ENCODE measurements around the gene URB1.
"Not testable (repeated sequence)": the region's sequence is repeated elsewhere in the genome, so short reads cannot be mapped to it uniquely, and the experiment has no call there.

Gene URB1

DNA sequence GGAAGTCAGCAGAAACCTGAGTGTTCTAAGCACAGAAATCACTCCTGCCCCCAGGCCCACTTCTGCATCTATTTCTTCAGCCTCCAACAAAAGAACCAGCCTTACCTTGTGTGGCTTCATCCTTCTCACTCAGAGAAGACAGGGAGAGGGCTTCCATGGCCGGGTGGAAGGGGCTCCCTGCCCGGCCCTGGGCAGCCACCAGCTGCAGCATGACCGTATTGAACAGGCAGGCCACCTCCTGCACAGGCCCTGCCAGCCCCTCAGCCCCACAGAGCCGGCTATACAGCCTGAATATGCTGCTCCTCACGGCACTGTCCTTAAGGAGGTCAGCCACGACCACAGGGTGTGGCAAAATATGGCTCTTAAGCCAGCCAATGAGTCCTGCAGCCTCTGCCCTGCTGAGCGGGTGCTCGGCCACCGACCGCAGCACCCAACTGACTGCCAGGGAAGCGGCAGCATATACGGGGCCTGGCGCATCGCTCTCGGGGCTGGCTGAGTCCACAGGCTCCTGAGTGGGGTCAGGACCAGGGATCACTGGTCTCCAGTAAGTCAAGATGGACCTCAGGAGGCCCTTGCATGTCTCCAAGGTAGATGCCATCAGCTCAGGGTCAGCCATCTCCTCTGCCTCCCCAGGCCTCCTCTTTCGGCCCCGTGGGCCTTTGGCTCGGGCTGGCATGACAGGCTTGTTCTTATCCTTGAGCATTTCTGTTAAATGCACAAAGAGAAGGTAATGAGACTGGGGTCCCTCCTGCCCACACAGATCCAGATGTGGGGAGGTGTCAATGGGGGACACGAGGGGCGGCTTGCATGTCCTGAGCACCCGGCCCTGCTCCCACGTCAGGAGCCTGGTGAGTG lies 76.2 kb downstream of the URB1 start:
- no peak for DNase-seq

- no peak for DNase-seq
Observed at GRCh38 chr21:32315511-32316281, 77.1 kb downstream of the URB1 start.

DNA sequence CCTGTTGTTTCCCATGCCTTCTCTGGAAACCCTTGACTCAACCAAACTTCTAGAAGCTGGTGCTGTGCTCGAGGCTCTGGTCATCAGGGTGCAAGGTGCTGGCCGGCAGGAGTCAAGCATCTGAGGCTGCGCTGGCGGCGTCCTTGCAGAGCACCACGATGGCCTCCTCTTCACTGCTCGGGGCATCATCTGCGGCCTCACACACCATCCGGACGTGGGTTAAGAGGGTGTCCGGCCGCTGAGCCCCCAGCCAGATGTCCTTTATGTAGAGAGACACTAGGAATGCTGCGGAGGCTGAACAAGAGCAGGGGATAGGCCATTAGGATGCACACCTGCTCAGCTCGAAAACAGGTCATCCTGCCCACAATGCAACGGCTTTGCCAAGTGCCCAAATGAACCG lies 78.0 kb downstream of the URB1 start:
- DNase-seq, result no peak

DNA sequence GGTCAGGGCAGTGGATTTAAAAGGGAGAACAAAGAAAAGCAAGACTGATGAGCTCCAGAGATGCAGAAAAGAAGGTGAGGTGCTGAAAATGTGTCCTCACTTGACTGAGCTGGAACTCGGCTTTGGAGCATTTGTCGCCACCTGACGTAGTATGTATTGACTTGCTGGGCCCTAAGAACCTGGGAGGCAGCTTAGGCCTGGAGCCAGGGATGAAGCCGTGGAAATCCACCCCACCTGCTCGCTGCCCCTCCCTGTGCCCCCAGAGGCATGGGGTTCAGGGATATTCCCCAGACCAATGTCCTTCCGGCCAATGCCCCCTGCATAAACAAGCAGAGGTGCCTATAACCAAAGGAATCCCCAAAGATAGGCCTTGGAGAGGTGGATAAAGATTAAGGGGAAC lies 79.8 kb downstream of the URB1 start:
- no peak for DNase-seq

DNA sequence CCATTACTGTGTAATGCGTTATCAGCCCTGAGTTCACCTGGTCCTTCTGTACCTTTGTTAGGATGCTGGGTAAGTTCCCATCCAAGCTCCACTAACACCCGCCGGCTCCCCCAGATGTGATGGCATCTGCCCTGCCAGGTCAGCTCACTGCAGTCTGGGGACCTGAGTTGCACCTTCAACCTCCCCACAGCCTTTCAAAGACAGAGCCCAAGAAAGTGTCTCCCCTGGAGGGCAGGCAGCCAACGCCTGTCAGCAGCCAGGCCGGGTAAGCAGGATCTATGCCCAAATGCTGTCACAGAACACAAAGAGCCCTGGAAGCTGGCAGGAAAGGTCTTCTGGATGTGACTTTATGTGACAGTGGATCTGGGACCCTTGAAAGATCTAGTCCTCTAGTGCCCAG lies 80.5 kb downstream of the URB1 start:
- no peak for DNase-seq

GRCh38 chr21:32311621-32312020 lies 81.2 kb downstream of the URB1 start:
- no peak for DNase-seq

- not testable (repeated sequence) for DNase-seq
Observed at GRCh38 chr21:32310976-32311375, 81.8 kb downstream of the URB1 start.

DNA sequence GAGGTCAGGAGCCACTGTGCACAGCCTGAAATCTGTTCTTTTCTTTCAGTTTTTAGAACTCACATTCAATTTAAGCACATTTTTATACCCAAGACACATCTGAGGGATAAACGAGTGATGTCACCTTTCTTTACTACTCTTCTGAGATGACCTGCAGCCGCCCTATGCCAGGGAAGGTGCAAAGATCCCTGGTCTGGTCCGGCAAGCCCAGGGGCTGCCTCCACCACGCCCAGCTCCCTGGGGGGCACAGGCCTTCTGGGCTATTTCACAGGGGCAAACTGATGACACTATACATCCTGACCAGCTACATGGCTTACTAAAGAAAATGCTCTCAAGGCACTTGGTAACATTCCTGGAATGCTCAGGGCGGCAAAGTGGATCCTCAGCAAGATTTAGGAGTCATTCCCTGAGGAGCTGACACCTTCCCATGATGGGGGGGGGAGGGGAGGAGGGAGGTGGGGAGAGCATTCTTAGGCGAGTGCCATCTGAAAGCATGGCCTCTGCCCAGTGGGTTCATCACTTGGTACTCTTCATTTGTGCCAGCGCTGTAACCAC lies 82.8 kb downstream of the URB1 start:
- no peak for DNase-seq

DNA sequence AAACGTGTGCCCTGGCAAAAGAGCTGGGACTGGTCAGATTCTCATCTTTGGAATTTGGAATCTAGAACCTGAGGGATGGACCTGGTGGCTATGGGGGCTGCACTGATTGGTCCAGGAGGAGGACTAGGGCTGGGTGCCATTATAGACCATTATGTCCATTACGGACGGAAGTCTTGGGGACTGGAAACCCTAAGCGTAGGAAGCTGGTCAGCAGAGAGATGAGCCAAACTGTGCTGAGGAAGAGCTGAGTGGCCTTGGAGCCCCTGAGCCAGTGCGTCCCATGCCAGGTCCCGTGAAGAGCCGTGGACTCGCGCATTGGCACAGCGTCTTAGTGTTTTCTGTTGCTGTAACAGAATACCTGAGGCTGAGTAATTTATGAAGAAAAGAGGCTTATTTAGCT lies 84.1 kb downstream of the URB1 start:
- DNase-seq, result no peak

DNA sequence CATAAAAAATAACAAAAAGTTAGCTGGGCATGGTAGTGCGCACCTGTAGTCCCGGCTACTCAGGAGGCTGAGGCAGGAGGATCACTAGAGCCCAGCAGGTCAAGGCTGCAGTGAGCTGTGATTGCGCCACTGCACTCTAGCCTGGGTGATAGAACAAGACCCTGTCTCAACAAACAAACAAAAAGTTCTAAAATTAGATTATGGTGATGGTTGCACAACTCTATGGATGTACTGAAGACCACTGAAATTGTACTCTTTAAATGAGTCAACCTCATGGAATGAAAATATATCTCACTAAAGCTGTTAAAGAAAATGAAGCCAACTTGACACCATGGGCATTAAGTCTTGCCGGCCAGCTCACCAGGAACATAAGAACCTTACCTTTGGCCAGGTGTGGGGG lies 85.1 kb downstream of the URB1 start:
- DNase-seq, result no peak

DNA sequence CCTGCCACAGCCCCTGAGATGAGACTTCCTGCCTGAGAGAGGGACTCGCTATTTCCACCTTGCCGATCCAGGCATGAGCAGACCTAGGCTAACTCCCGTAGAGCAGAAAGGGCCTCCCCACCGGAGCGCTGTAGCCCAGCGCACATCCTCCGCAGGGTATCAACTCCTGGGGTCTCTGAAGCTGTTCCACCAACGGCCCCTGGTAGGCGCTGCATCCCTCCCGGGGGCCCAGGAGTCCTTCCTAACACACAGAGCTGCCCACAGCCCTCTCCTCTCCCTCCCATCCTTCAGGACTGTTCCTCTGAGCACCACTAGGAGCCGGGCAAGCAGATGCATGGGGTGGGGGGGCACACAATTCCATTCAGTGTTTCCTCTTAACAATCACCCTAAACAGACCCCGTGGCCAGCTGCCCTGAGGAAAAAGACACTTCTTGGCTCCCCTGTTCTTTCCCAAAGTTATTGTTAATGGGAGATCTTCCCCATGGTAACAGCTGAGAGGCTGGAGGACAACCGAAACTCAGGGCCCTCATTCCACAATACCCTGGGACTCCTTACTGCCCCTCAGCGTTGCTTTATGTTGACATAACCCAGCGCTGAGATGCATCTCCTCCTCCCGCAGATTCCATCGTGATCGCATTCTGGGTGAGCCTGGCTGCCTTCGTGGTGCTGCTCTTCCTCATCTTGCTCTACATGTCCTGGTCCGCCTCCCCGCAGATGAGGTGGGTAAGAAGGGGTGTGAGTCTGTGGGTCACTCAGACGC lies 86.6 kb downstream of the URB1 start:
- no peak for DNase-seq

DNA sequence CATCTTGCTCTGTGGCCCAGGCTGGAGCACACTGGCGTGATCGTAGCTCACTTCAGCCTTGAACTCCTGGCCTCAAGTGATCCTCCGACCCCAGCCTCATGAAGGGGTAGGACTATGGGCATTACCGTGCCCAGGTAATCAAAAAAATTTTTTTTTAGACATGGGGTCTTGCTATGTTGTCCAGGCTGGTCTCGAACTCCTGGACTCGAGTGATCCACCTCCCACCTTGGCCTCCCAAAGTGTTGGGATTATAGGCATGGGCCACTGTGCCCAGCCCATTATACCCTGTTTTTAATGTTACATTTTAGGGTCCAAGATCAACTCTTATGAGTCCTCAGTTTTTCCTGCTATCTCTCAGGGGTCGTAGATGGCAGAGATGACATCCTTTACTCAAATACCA lies 87.8 kb downstream of the URB1 start:
- no peak for DNase-seq

GRCh38 chr21:32303385-32303784 lies 89.4 kb downstream of the URB1 start:
- DNase-seq, result no peak

GRCh38 chr21:32302560-32302959 lies 90.3 kb downstream of the URB1 start:
- no peak for DNase-seq

DNA sequence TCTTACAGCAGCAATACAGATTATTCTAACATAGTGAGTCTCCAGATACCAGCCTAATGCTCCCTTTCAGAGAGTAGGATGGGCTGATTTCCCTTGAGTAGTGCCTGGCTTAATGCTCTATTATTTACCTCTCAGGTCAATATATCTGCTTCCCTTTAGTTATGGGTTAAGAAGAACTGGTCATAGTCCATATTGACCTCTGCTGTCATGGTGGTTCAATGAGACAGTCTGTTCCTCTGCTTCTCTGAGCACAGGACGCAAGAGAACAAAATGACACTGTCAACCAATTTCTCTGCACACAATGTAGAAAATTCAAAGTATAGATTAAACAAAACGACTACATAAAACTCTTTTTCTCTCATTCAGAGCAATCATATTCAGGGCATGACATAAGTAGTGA lies 91.2 kb downstream of the URB1 start:
- no peak for DNase-seq

- no peak for DNase-seq
Observed at GRCh38 chr21:32300117-32300681, 92.6 kb downstream of the URB1 start.

- no peak for DNase-seq
Observed at GRCh38 chr21:32299695-32300094, 93.1 kb downstream of the URB1 start.

GRCh38 chr21:32298658-32299081 lies 94.1 kb downstream of the URB1 start, which contains the start of gene MRAP:
Gene MRAP (plus strand): TSS chr21:32298855. CDS start chr21:32298972, 117 bp downstream.
- no peak for DNase-seq

DNA sequence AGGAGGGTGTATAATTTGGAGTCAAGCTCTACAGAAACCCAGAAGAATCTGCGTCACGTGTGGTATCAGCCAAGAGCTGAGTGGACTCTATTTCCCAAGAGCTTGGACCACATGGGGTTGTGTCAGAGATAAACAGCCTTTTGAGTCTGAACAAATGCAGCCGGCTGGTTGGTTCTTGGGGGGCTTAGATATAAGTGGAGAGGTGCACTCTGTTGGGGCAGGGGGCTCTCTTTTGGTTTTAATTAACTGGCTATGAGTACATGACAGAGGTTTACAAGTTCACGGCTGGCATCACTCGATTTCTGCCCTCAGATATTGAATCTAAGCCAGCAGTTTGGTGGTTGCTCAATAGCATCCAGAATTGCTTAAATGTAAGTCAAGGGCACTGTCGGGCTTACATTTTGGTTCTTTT lies 94.7 kb downstream of the URB1 start:
- no peak for DNase-seq

DNA sequence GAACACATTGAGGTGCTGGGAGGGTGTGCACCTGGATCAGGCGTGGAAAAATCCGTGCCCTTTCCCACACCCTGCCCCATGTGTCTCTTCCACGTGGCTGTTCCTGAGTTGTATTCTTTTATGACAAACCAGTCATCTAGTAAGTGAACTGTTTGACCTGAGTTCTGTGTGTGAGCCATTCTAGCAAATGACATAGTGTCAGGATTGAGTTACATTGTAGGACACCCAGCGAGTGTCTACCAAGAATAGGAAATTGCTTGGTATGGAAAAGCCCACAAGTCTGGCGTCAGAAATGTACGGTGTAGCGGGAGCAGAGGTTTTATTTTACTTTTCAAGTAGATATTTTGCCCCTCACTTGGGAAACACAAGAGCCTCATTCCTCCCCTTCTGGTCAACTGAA lies 95.4 kb downstream of the URB1 start:
- DNase-seq, result no peak

GRCh38 chr21:32285476-32285875 lies 107.3 kb downstream of the URB1 start:
- DNase-seq, result no peak

DNA sequence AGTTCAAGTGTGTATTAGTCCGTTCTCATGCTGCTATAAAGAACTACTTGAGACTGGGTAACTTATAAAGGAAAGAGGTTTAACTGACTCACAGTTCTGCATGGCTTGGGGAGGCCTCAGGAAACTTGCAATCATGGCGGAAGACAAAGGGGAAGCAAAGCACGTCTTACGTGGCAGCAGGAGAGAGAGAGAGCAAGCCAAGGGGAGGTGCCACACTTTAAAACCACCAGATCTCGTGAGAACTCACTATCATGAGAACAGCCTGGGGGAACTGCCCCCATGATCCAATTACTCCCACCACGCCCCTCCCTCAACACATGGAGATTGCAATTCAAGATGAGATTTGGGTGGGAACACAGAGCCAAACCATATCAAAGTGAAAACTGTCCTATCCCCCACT lies 109.8 kb downstream of the URB1 start:
- no peak for DNase-seq

DNA sequence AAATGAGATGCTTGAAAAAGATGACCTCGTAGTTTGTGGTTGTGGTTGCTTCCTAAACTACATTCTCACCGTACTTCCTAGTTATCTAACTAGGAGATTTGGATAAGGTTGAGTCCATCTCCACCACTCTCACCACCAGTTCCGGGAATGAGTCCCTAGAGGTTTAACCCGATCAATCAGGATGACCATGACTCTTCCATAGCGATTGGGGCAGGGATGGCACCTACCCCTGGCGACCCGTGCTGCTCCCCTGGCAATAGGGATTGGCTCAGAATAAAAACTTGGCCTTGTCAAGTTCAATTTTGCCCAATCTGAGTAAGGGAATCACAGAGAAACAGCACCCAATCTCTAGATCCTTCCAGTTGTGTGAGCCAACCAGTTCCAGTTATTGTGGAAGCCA lies 111.3 kb downstream of the URB1 start:
- no peak for DNase-seq

Data from hematopoietic multipotent progenitor cell treated with erythropoietin and hydrocortisone succinate and interleukin-3 and kit ligand, for 6 days (in vitro differentiated cells).